Osteoblast (primary cell): ENCODE data around the gene CARMIL3. TPM values are rescaled to one million over a fixed set of nuclear protein-coding genes. Genes with fewer than 3 reads are reported as not detected.

Experiments
- DNase-seq: peaks from one replicate; pipeline ENCODE4 v3.0.0; 2011; ENCODE audit warnings: low spot score, mixed read lengths; ENCODE audit not compliant: insufficient read length; ENCODE audit errors: missing footprints
- H2AFZ ChIP-seq: 2 replicates; pipeline ENCODE4 v1.6.0; 2011; ENCODE audit warnings: mild to moderate bottlenecking, low read length
- H3K27ac ChIP-seq: 2 replicates; pipeline ENCODE4 v1.5.1; 2011; ENCODE audit warnings: mild to moderate bottlenecking, low read depth, low read length, moderate library complexity
- H3K27me3 ChIP-seq: 2 replicates; pipeline ENCODE4 v1.6.0; 2012; ENCODE audit warnings: mild to moderate bottlenecking, control low read depth, inconsistent platforms, low read length, moderate library complexity; ENCODE audit not compliant: insufficient read depth
- H3K36me3 ChIP-seq: 2 replicates; pipeline ENCODE4 v1.5.1; 2011; ENCODE audit warnings: mild to moderate bottlenecking, low read length, control low read depth, moderate library complexity; ENCODE audit not compliant: insufficient read depth
- H3K4me1 ChIP-seq: 2 replicates; pipeline ENCODE4 v1.5.1; 2011; ENCODE audit warnings: mild to moderate bottlenecking, low read length, control low read depth, moderate library complexity; ENCODE audit not compliant: insufficient read depth
- H3K4me2 ChIP-seq: 2 replicates; pipeline ENCODE4 v1.6.0; 2011; ENCODE audit warnings: mild to moderate bottlenecking, low read length; ENCODE audit not compliant: insufficient read depth
- H3K4me3 ChIP-seq: fragments of 200-600 bp; sonication (generic); 3 replicates; pipeline ENCODE4 v1.5.1; 2012; ENCODE audit warnings: mild to moderate bottlenecking, low read length, inconsistent platforms; ENCODE audit not compliant: insufficient read depth
- H3K79me2 ChIP-seq: 2 replicates; pipeline ENCODE4 v1.6.0; 2012; ENCODE audit warnings: mild to moderate bottlenecking, low read length, control low read depth, inconsistent platforms; ENCODE audit not compliant: insufficient read depth
- H3K9me3 ChIP-seq: 2 replicates; pipeline ENCODE4 v1.5.1; 2011; ENCODE audit warnings: low read depth, low read length, control low read depth
- H4K20me1 ChIP-seq: 2 replicates; pipeline ENCODE4 v1.6.0; 2012; ENCODE audit warnings: mild to moderate bottlenecking, low read length, control low read depth; ENCODE audit not compliant: insufficient read depth
- CTCF ChIP-seq: IDR thresholded peaks from 2 replicates; pipeline ENCODE4 v1.5.1; 2011; ENCODE audit warnings: mild to moderate bottlenecking, low read depth, low read length, moderate library complexity; ENCODE audit errors: extremely low read depth
- total RNA-seq: library from RNA; depleted of rRNA; stranded (reverse); fragments of >200 nt; gene quantifications from 2 replicates; pipeline ENCODE4 v1.2.3, GENCODE V29; 2012

Gene CARMIL3
- total RNA-seq, 1 donor: not detected

- Histone ChIP-seq H3K4me1 (no peaks in the 10 kb centered on the region), H3K36me3 (no peaks in the 10 kb centered on the region), H2AFZ (no peak overlapping the region), H3K4me3 (no peak overlapping the region), H4K20me1 (no peaks in the 10 kb centered on the region), H3K79me2 (no peaks in the 10 kb centered on the region), H3K27ac (no peak overlapping the region), H3K4me2 (no peak overlapping the region), H3K9me3 (no peaks in the 10 kb centered on the region), H3K27me3 (peaks cover 13% of the 10 kb centered on the region)
- no peak for TF ChIP-seq CTCF
- peak; percentile 69 for DNase-seq
Observed at GRCh38 chr14:24065408-24065807, 13.6 kb downstream of the CARMIL3 start.

GRCh38 chr14:24066496-24067132 lies 14.8 kb downstream of the CARMIL3 start:
- DNase-seq: peak; percentile 64
- Histone ChIP-seq H3K9me3 (no peaks in the 10 kb centered on the region), H3K4me3 (no peak overlapping the region), H3K4me1 (no peaks in the 10 kb centered on the region), H3K36me3 (no peaks in the 10 kb centered on the region), H3K4me2 (no peak overlapping the region), H4K20me1 (no peaks in the 10 kb centered on the region), H3K27me3 (peaks cover 15% of the 10 kb centered on the region), H3K79me2 (no peaks in the 10 kb centered on the region), H3K27ac (no peak overlapping the region), H2AFZ (no peak overlapping the region)
- no peak for TF ChIP-seq CTCF

GRCh38 chr14:24067133-24068082 lies 15.6 kb downstream of the CARMIL3 start:
- no peak overlapping the region for H2AFZ ChIP-seq
- no peaks in the 10 kb centered on the region for H3K36me3 ChIP-seq
- no peaks in the 10 kb centered on the region for H3K4me1 ChIP-seq
- H3K9me3 ChIP-seq: no peaks in the 10 kb centered on the region
- peaks cover 15% of the 10 kb centered on the region for H3K27me3 ChIP-seq
- no peak for TF ChIP-seq CTCF
- no peaks in the 10 kb centered on the region for H4K20me1 ChIP-seq
- DNase-seq: peak; percentile 65
- no peak overlapping the region for H3K4me2 ChIP-seq
- no peaks in the 10 kb centered on the region for H3K79me2 ChIP-seq
- no peak overlapping the region for H3K27ac ChIP-seq
- H3K4me3 ChIP-seq: no peak overlapping the region
